Measurements from ENCODE around the gene SNRPA1.

SNRPA1 gene

DNA sequence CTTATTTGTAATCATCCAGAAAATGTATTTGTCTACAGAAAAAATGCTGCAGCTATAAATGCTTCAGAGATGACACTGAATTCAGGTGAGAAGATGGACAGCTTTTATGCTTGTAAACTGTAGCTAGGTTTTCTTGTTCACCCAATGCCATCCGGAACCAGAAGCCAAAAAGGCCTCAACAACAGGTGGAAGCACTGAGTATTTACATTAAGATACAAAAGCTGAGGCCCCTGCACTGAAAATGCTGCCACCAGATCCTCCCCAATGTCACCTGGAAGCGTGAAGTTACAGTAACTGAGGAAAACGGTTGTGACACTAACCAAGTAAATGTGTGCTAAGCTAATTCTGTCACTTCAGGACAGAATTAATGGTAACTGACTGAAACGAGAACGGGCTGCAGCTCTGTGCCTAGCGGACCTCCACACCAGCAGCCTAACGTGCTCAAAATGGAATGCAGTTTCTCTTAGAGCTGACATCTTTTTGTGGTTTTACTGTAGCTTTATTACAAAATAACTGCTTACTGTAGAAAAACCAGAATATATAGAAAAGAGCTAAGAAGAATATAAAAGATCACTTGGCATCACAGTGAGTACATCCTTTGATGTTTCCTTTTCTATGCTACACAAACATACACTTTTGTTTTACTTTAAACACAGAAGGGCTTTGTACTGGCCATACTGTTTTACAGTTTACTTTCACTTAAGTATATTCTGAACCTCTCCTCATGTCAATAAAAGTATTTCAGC lies 50.8 kb downstream of the SNRPA1 start:
- FAIRE-seq (no peak), DNase-seq (ENCODE audit: insufficient read length) (no peak)
- no peak for TF ChIP-seq POLR2AphosphoS5 (IDR thresholded peaks at IDR 0.05; ENCODE audit: low read depth, low read length)

DNA sequence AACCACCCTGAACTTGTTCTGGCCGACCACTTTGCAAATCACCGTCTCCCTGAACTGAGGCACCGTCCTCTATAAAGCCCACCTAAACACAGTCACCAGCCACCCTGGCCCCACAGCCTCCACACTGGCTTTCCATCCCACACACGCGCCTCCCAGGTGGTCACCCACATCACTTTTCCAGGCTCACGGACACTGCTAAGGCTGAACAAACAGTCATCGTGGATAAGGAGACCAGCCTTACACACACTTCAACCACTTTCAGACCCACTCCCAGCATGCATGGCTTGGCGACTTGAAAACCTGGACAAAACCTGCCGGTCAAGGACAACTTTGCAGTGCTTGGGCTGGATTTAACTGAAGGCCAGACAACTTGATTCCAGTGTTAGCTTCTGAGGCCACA lies 51.6 kb downstream of the SNRPA1 start:
- no peak for FAIRE-seq
- TF ChIP-seq TAF1 (IDR thresholded peaks at IDR 0.05; ENCODE audit: borderline replicate concordance, low read depth, low read length) (no peak), POLR2A (IDR thresholded peaks at IDR 0.05; ENCODE audit: low read depth, low read length) (no peak), POLR2AphosphoS5 (IDR thresholded peaks at IDR 0.05; ENCODE audit: low read depth, low read length) (no peak)
- no peak for DNase-seq (ENCODE audit: insufficient read length)

DNA sequence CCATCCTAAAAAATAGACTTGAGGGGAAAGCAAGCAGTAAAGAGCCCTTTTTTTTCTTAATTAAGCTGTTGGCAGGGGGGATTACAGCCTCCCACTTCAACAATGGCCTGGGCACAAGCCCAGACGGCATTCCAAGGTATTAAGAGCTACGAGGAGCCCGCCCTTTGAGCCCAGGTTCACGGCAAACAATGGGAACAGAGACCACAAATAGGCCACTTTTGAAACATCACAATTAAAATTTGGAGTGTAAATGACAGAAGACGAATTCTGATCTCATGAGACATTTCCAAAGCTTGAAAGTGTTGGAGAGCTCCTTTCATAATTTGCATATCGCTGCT lies 52.1 kb downstream of the SNRPA1 start:
- FAIRE-seq = no peak
- DNase-seq (ENCODE audit: insufficient read length) = no peak
- TF ChIP-seq POLR2AphosphoS5 (IDR thresholded peaks at IDR 0.05; ENCODE audit: low read depth, low read length) = no peak
- no peak for TF ChIP-seq POLR2A (IDR thresholded peaks at IDR 0.05; ENCODE audit: low read depth, low read length)
- TF ChIP-seq TAF1 (IDR thresholded peaks at IDR 0.05; ENCODE audit: borderline replicate concordance, low read depth, low read length) = no peak

DNA sequence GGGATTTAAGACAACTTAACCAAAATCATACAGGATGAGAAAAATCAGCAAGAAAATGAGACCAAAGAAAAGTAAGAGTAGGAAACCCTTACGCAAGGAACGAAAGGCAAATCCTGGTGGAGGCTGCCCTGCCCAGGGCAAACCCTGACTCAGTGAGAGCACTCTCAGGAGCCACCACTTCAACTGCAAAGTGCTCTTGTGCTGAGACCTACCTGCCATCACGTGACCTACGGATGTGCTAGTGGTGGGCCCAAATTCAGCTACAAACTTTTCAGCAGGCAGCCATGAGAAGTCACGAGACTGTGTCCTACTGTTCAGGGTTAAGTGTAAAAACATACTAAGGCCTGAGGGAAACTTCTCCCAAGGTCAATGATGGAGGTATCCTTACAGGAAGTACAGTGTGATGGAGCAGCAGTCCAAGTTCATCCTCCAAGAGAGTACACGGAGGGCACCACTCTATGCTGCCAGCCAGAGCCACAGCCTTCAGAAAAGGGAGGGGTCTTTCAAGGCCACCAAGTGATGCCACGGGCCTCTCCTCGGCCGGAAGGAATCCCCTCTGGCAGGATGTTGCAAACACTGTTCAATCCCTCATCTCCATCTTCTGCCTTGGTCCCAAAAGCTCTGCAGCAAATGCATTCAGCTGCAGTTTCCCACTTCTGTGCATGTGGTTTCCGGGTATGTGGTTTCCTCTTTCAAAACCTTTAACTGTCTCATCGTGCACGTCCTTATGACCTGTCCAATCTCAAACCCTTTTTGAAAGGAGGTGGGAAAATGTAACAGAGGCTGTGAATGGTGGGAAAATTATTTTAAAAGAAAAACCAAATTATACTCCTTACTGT lies 52.7 kb downstream of the SNRPA1 start:
- TF ChIP-seq TAF1 (IDR thresholded peaks at IDR 0.05; ENCODE audit: borderline replicate concordance, low read depth, low read length) (no peak), POLR2A (IDR thresholded peaks at IDR 0.05; ENCODE audit: low read depth, low read length) (peak; percentile 39; the same call in 1 of the 2 replicates)
- FAIRE-seq (peak; percentile 76), DNase-seq (ENCODE audit: insufficient read length) (no peak)

DNA sequence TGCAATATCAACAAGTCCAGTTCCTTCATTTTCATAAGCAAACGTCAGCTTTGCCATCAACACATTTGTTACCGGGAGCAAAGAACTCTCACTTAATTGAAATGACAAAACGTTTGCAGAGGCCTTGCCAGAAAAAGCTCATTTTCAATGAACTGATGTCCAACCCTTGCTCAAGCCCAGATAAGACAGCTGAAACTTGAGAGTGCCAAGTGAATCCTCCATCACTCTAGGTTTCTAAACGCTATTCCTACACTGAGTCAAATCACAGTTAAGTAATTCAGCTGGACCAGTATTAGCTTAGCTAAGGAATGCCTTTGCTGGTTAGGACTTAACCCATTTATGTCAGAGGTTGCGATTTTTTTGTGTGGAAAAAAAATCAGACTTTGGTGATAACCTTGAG lies 54.7 kb downstream of the SNRPA1 start:
- no peak for DNase-seq (ENCODE audit: insufficient read length)
- TF ChIP-seq POLR2A (IDR thresholded peaks at IDR 0.05; ENCODE audit: low read depth, low read length) = no peak
- no peak for TF ChIP-seq TAF1 (IDR thresholded peaks at IDR 0.05; ENCODE audit: borderline replicate concordance, low read depth, low read length)
- TF ChIP-seq POLR2AphosphoS5 (IDR thresholded peaks at IDR 0.05; ENCODE audit: low read depth, low read length) = no peak
- FAIRE-seq = no peak

DNA sequence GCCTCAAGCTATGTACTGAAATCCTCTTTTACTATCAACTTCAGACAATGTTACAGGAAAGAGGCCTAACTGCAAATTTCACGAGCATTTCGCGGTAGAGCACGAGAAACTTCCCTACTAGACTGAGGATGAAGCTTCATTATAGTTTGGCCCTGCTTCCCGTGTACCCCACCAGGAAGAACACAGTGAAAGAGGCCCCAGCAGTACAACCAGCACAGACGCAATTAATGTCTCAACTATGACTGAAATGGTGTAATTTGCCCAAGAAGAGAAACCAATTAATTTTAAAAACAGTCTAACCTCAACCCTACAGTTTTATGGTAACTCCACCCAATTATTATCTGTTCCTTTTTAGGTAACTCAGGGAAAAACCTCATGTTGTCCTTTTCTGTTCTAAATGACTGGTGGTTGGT lies 55.3 kb downstream of the SNRPA1 start:
- FAIRE-seq (peak; percentile 57), DNase-seq (ENCODE audit: insufficient read length) (no peak)
- TF ChIP-seq POLR2A (IDR thresholded peaks at IDR 0.05; ENCODE audit: low read depth, low read length) (0 out of 2 replicates have a peak, but pooled peaks have one; percentile 10), POLR2AphosphoS5 (IDR thresholded peaks at IDR 0.05; ENCODE audit: low read depth, low read length) (no peak)

DNA sequence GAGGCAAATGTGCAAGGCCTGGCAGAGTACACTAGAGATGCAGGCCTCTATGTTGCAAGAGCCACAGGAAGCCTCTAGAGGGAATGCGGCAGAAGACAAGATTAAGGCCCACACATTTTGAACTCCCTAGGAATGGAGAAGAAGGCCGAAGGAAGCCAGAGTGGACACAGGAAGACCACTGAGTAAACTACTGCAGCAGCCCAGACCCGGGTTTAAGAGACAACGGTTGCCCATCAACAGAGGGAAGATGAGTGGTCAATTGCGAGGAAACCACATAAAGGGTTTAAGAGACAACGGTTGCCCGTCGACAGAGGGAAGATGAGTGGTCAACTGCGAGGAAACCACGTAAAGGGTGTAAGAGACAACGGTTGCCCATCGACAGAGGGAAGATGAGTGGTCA lies 57.8 kb downstream of the SNRPA1 start:
- DNase-seq (ENCODE audit: insufficient read length) (no peak), FAIRE-seq (no peak)
- TF ChIP-seq TAF1 (IDR thresholded peaks at IDR 0.05; ENCODE audit: borderline replicate concordance, low read depth, low read length) = no peak
- TF ChIP-seq POLR2AphosphoS5 (IDR thresholded peaks at IDR 0.05; ENCODE audit: low read depth, low read length) = no peak
- no peak for TF ChIP-seq POLR2A (IDR thresholded peaks at IDR 0.05; ENCODE audit: low read depth, low read length)

DNA sequence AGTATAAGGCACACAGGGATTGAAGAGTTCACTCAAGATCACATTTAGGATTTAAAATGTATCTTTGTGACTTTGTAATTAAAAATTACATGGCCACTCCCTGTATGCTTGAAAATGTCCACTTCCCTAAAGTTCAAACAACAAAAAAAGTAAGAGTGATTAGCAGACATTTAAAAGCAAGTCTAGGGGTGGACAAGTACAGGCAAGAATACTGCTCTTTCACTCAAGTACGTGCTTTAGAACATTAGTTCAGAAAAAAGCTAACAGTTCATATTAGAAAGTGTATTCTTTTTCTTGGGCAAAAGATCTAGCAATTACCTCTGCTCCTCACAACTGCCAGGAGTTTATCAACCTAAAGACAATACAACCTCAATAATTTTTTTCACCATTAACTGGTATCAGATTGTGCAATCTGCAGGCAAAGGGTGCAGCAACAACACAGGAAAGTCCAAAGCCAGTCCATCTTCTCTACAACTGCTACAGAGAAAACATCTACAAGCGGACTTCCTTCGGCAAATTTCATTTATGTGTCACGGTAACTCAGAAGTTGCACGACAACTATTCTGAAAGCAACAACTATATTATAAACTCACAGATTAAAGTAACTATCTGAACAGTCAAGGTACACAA lies 61.3 kb downstream of the SNRPA1 start:
- DNase-seq (ENCODE audit: insufficient read length) (no peak), FAIRE-seq (no peak)
- TF ChIP-seq POLR2A (IDR thresholded peaks at IDR 0.05; ENCODE audit: low read depth, low read length) (no peak), TAF1 (IDR thresholded peaks at IDR 0.05; ENCODE audit: borderline replicate concordance, low read depth, low read length) (no peak), POLR2AphosphoS5 (IDR thresholded peaks at IDR 0.05; ENCODE audit: low read depth, low read length) (no peak)

DNA sequence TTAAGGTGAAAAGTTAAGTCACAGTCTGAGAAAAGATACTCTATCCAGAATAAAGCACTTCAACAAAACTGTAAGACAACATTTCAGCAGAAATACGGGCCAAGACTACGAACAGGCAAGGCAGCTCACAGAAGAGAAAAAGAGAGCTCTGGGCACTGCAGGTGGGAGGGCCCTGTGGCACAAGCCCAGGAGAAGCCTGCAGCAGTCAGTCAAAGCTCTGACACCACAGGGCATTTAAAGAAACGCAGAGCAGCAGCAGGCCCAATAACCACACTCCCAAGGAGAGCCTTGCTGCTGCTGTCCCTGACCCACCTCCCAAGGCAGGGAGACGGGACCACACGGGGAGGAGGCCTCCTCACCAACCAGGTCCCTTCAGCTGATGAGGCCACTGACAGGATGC lies 62.4 kb downstream of the SNRPA1 start:
- TF ChIP-seq TAF1 (IDR thresholded peaks at IDR 0.05; ENCODE audit: borderline replicate concordance, low read depth, low read length) (no peak), POLR2A (IDR thresholded peaks at IDR 0.05; ENCODE audit: low read depth, low read length) (no peak), POLR2AphosphoS5 (IDR thresholded peaks at IDR 0.05; ENCODE audit: low read depth, low read length) (no peak)
- DNase-seq (ENCODE audit: insufficient read length) (no peak), FAIRE-seq (no peak)
